Measurements from ENCODE around the gene TIMM13.
"Not testable (repeated sequence)": the region's sequence is repeated elsewhere in the genome, so short reads cannot be mapped to it uniquely, and the experiment has no call there.

TIMM13 gene

GRCh38 chr19:2427429-2428320, at the start of gene TIMM13:
Gene TIMM13, minus strand, starts transcription at chr19:2427586. Its CDS starts 53 bp downstream, at chr19:2427533.
- H3K27me3 Mint-ChIP-seq: no peaks in the 10 kb centered on the region
- peaks cover 3% of the 10 kb centered on the region for H3K36me3 Mint-ChIP-seq
- H3K27ac Mint-ChIP-seq: peak within 1 kb of the TSS; percentile 99
- H3K4me1 Mint-ChIP-seq: peaks cover 11% of the 10 kb centered on the region
- peak within 1 kb of the TSS; percentile 96 for H3K4me3 Mint-ChIP-seq
- H3K9me3 Mint-ChIP-seq: no peaks in the 10 kb centered on the region

DNA sequence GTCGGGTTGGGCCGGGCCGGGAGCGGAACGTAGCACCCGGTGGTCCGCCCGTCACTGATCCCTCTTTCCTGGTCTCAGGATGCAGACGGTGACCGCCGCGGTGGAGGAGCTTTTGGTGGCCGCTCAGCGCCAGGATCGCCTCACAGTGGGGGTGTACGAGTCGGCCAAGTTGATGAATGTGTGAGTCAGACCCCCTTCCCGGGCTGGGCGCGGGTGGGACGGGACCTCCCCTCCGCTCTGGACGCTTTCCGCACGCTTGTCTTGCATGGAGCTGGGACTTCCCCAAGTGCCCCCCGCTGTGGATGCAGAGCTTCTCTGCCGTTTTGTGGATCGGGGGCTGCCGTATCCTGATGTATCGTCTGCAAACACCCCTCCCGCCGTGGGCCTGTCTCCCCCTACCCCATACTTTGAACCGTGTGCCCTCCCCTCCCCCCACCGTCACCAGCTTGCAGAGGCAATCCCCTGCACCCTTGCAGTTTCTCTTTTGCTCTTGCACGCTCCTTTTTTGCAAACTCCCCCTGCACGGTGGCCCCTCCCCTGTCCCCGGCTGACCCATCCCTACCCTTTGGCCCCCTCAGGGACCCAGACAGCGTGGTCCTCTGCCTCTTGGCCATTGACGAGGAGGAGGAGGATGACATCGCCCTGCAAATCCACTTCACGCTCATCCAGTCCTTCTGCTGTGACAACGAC, 49.2 kb upstream of the TIMM13 start:
- Mint-ChIP-seq H3K27me3 (no peaks in the 10 kb centered on the region), H3K4me3 (peak overlapping the region; percentile 95), H3K36me3 (peaks cover 9% of the 10 kb centered on the region), H3K9me3 (no peaks in the 10 kb centered on the region), H3K4me1 (peaks cover 21% of the 10 kb centered on the region), H3K27ac (peak overlapping the region; percentile 70)

- Mint-ChIP-seq H3K27ac (peak within 1 kb of the TSS; percentile 97), H3K27me3 (no peaks in the 10 kb centered on the region), H3K9me3 (no peaks in the 10 kb centered on the region), H3K36me3 (peaks cover 9% of the 10 kb centered on the region), H3K4me3 (peak within 1 kb of the TSS; percentile 95), H3K4me1 (peaks cover 21% of the 10 kb centered on the region)
Observed at GRCh38 chr19:2475702-2476450, 48.5 kb upstream of the TIMM13 start, which contains the start of gene GADD45B. Gene GADD45B, plus strand, starts transcription at chr19:2476127. Its CDS starts 232 bp downstream, at chr19:2476359.

GRCh38 chr19:2475018-2475701, 47.8 kb upstream of the TIMM13 start:
- H3K4me3 Mint-ChIP-seq: peak overlapping the region; percentile 86
- no peaks in the 10 kb centered on the region for H3K27me3 Mint-ChIP-seq
- no peaks in the 10 kb centered on the region for H3K9me3 Mint-ChIP-seq
- H3K4me1 Mint-ChIP-seq: peaks cover 21% of the 10 kb centered on the region
- peak overlapping the region; percentile 87 for H3K27ac Mint-ChIP-seq
- peaks cover 9% of the 10 kb centered on the region for H3K36me3 Mint-ChIP-seq

GRCh38 chr19:2474232-2475017, 47.0 kb upstream of the TIMM13 start:
- Mint-ChIP-seq H3K36me3 (peaks cover 9% of the 10 kb centered on the region), H3K27me3 (no peaks in the 10 kb centered on the region), H3K4me3 (peak overlapping the region; percentile 86), H3K9me3 (no peaks in the 10 kb centered on the region), H3K4me1 (peaks cover 25% of the 10 kb centered on the region), H3K27ac (peak overlapping the region; percentile 87)

DNA sequence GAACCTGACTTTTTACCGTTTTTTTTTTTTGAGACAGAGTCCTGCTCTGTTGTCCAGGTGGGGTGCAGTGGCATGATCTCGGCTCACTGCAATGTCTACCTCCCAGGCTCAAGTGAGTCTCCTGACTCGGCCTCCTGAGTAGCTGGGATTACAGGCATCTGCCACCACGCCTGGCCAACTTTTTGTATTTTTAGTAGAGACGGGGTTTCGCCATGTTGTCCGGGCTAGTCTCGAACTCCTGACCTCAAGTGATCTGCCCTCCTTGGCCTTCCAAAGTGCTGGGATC, 42.5 kb upstream of the TIMM13 start:
- H3K27ac Mint-ChIP-seq, H3K4me1 Mint-ChIP-seq, H3K27me3 Mint-ChIP-seq, H3K36me3 Mint-ChIP-seq, H3K4me3 Mint-ChIP-seq, H3K9me3 Mint-ChIP-seq: not testable (repeated sequence)

DNA sequence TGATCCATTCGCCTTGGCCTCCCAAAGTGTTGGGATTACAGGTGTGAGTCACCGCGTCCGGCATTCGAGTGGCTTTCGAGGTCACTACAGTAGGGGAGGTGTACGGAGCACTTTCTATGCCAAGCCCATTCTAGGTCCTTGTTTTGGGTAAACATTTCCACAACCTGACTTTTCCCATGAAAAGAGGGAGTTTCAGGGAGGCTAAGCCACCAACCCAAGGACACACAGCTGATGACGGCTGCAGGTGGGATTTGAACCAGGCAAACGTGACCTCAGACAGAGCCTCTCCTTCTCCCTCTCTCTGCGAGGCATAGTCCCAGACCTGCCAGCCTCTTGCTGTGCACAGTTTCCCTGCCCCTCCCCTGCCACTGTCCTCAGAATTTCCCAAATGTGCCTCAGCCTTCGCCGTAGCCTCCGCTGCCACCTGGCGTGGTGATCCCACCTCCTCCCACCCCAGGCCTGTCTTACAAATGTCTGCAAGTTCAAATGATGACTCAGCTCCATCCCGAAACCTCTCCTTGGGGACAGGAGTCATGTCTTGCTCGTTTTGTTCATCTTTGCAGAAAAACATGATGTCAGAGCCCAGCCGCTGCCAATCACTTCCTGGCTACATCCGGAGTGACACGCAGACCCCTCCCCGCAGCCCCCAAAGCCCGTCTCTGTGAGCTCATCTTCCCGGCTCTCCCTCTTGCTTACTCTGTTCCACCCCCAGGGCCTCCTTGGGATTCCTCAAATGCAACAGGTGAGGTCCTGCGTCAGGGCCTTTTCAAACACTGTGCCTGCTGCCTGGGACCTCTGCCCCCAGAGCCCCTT, 41.9 kb upstream of the TIMM13 start:
- no peak overlapping the region for H3K4me3 Mint-ChIP-seq
- peaks cover 7% of the 10 kb centered on the region for H3K4me1 Mint-ChIP-seq
- no peaks in the 10 kb centered on the region for H3K36me3 Mint-ChIP-seq
- H3K9me3 Mint-ChIP-seq: no peaks in the 10 kb centered on the region
- no peaks in the 10 kb centered on the region for H3K27me3 Mint-ChIP-seq
- no peak overlapping the region for H3K27ac Mint-ChIP-seq

DNA sequence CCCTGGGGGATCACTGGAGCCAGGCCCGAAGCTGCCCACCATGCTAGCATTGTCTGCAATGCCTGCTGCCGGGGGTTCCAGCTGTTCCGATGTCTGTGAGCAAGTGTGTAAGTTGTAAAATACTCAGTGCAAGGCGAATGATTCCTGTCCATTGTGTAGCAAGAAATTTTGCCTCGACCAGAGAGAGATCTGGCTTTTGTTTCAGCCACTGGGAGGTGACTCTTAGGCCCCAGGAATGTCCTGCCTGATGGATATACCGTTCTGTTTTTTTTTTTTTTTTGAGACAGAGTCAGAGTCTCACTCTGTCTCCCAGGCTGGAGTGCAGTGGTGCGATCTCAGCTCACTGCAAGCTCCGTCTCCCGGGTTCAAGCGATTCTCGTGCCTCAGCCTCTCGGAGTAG, 41.2 kb upstream of the TIMM13 start:
- Mint-ChIP-seq H3K27ac (no peak overlapping the region), H3K4me3 (no peak overlapping the region), H3K27me3 (no peaks in the 10 kb centered on the region), H3K9me3 (no peaks in the 10 kb centered on the region), H3K36me3 (no peaks in the 10 kb centered on the region), H3K4me1 (peaks cover 7% of the 10 kb centered on the region)

DNA sequence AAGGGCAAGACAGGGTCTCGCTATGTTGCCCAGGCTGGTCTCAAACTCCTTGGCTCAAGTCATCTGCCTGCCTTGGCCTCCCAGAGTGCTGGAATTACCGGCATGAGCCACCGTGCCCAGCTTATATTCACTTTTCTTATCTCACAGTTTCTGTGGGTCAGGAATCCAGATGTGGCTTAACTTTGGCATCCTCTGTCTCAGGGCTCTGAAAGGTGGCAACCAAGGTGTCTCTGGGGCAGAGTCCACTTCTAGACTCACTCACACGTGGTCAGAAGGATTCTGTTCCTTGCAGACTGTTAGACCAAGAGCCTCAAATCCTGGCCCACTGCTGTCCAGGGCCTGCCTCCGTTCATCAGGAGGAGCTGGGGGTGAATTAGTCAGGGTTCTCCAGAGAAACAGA, 37.0 kb upstream of the TIMM13 start:
- Mint-ChIP-seq H3K9me3 (no peaks in the 10 kb centered on the region), H3K27me3 (no peaks in the 10 kb centered on the region), H3K36me3 (no peaks in the 10 kb centered on the region), H3K4me3 (no peak overlapping the region), H3K4me1 (peaks cover 11% of the 10 kb centered on the region), H3K27ac (no peak overlapping the region)

DNA sequence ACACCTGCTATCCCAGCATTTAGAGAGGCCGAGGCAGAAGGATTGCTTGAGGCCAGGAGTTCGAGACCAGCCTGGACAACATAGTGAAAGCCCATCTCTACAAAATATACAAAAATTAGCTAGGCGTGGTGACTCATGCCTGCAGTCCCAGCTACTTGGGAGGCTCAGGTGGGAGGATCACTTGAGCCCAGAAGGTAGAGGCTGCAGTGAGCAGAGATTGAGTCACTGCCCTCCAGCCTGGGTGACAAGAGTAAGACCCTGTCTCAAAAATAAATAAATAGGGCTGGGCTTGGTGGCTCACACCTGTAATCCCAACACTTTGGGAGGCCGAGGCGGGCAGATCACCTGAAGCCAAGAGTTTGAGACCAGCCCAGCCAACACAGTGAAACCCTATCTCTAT, 36.3 kb upstream of the TIMM13 start:
- H3K36me3 Mint-ChIP-seq, H3K4me3 Mint-ChIP-seq, H3K9me3 Mint-ChIP-seq, H3K4me1 Mint-ChIP-seq, H3K27ac Mint-ChIP-seq, H3K27me3 Mint-ChIP-seq: not testable (repeated sequence)

DNA sequence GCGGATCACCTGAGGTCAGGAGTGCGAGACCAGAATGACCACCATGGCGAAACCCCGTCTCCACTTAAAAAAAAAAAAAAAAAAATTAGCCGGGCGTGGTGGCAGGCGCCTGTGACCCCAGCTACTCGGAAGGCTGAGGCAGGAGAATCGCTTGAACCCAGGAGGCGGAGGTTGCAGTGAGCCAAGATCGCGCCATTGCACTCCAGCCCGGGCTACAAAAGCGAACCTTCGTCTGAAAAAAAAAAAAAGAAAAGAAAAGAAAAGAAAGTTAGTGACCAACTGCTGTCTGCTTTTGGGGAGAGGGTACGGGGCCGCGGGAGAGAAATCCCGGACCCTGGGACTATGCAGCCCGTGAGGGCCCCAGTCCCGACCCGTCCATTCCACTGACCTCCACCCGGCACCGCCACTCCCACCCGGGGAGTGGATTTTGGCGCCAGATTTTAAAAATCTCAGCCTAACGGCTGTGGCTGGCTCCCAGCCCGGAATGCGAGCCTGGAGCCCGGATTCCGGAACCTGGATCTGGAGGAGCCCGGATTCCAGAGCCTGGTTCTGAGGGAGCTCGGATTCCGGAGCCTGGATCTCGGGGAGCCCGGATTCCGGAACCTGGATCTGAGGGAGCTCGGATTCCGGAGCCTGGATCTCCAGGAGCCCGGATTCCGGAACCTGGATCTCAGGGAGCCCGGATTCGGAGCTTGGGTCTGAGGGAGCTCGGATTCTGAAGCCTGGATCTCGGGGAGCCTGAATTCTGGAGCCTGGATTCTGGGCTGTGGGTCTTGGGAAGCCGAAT, 35.4 kb upstream of the TIMM13 start:
- H3K27ac Mint-ChIP-seq: no peak overlapping the region
- H3K27me3 Mint-ChIP-seq: no peaks in the 10 kb centered on the region
- H3K4me3 Mint-ChIP-seq: no peak overlapping the region
- peaks cover 9% of the 10 kb centered on the region for H3K4me1 Mint-ChIP-seq
- no peaks in the 10 kb centered on the region for H3K36me3 Mint-ChIP-seq
- no peaks in the 10 kb centered on the region for H3K9me3 Mint-ChIP-seq

DNA sequence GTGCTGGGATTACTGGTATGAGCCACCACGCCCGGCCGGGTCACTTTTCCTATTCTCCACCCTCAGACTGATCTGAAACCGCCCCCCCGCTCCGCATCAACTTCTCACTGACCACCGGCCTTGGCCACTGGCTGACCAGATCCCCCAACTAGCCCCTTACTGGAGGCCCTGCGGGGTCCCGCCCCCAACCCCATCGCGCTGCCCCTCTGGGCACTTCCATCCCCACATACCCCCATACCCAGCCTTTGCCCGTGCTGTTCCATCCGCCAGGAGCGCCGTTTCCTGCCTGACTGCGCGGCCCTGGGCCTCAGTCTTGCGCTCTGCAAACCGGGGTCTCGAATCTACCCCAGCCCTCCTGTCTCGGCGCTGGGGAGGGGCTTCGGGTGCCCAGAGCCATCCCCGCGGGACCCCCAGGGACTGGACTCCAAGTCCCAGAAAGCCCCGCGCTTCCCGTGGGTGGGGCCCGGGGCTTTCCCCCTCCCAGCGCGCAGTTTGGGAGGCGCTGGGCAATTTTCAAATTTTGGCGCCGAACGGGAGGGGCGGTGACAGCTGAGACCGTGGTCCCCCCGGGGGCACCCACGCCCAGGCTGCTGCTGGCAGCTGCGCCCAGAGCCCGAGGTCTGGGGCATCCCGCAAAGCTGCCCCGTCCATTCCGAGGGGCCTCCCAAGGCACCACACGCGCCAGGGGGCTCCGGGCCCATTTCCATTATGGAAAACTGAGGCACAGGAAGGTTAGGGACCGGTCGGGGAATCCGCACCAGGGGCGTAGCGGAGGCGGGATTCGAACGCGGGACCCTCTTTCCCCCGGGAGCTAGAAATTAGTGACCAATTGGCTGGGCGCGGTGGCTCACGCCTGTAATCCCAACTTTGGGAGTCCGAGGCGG, 34.6 kb upstream of the TIMM13 start:
- no peaks in the 10 kb centered on the region for H3K36me3 Mint-ChIP-seq
- peaks cover 12% of the 10 kb centered on the region for H3K4me1 Mint-ChIP-seq
- H3K4me3 Mint-ChIP-seq: peak overlapping the region; percentile 82
- H3K27me3 Mint-ChIP-seq: no peaks in the 10 kb centered on the region
- no peaks in the 10 kb centered on the region for H3K9me3 Mint-ChIP-seq
- no peak overlapping the region for H3K27ac Mint-ChIP-seq

- Mint-ChIP-seq H3K4me1 (peaks cover 12% of the 10 kb centered on the region), H3K9me3 (no peaks in the 10 kb centered on the region), H3K4me3 (no peak overlapping the region), H3K27ac (no peak overlapping the region), H3K27me3 (no peaks in the 10 kb centered on the region), H3K36me3 (no peaks in the 10 kb centered on the region)
Observed at GRCh38 chr19:2460245-2460644, 32.9 kb upstream of the TIMM13 start.

Data from activated naive CD4-positive, alpha-beta T cell treated with anti-CD3 and anti-CD28 coated beads, Interleukin-2, amount 50 U/mL, for 24 hours (primary cell).